SK-N-SH (cell line): ENCODE results near the gene CHST13. TPM values are rescaled to one million over a fixed set of nuclear protein-coding genes. Genes with fewer than 3 reads are reported as not detected.

ENCODE experiments used
- CTCF ChIA-PET: fragments of 300-600, 350-600 bp; formaldehyde crosslinking; extraction: SDS; loops from one replicate; lab custom pipeline; 2021; lab: Yijun Ruan, JAX
- POLR2A ChIA-PET: fragments of 350-600 bp; sonication (Branson Sonifier 250); formaldehyde crosslinking; extraction: SDS; loops from one replicate; lab custom pipeline; 2020; ENCODE audit warnings: antibody characterized with exemption, inconsistent platforms; lab: Yijun Ruan, JAX
- DNase-seq: peaks from one replicate; pipeline ENCODE4 v3.0.0; 2012
- H2AFZ ChIP-seq: fragments of 200-600 bp; sonication (generic); 2 replicates; pipeline ENCODE4 v1.8.1; 2016; ENCODE audit warnings: antibody characterized with exemption, mild to moderate bottlenecking, low read depth
- H3F3A ChIP-seq: fragments of 200-600 bp; sonication (generic); replicated peaks from 2 replicates; pipeline ENCODE3; 2016; ENCODE audit warnings: antibody characterized with exemption, mild to moderate bottlenecking; ENCODE audit not compliant: insufficient read depth
- H3K27ac ChIP-seq, 2 experiments: fragments of 200-500 bp in 1 of 2; fragments of 200-600 bp in 1 of 2; sonication (Bioruptor generic) in 1 of 2; sonication (generic), shearing (Covaris generic) in 1 of 2; 2 replicates each; pipeline versions ENCODE4 v1.5.1 to v1.6.1; 2014 to 2016; ENCODE audit warnings: low read depth in 2 of 2, inconsistent platforms in 1 of 2, low read length in 1 of 2, mild to moderate bottlenecking in 1 of 2, mixed read lengths in 1 of 2
- H3K27me3 ChIP-seq: fragments of 200-600 bp; sonication (generic), shearing (Covaris generic); 2 replicates; pipeline ENCODE4 v1.6.1; 2016; ENCODE audit warnings: mixed run types; ENCODE audit not compliant: insufficient read depth
- H3K36me3 ChIP-seq, 2 experiments: fragments of 200-500 bp in 1 of 2; fragments of 200-600 bp in 1 of 2; sonication (Bioruptor generic) in 1 of 2; sonication (generic) in 1 of 2; replicated peaks in 1 of 2; 2 replicates each; pipeline versions ENCODE3 to v1.5.1; 2014 to 2016; ENCODE audit warnings: low read length in 1 of 2, mild to moderate bottlenecking in 1 of 2; ENCODE audit not compliant: insufficient read depth in 2 of 2, control insufficient read depth in 1 of 2
- H3K4me1 ChIP-seq, 2 experiments: fragments of 200-500 bp in 1 of 2; fragments of 200-600 bp in 1 of 2; sonication (Bioruptor generic) in 1 of 2; sonication (generic), shearing (Covaris generic) in 1 of 2; 2 replicates each; pipeline versions ENCODE4 v1.5.1 to v1.6.1; 2014 to 2016; ENCODE audit warnings: low read depth in 1 of 2, low read length in 1 of 2, mixed run types in 1 of 2; ENCODE audit not compliant: insufficient read depth in 2 of 2, control insufficient read depth in 1 of 2
- H3K4me2 ChIP-seq: fragments of 200-600 bp; sonication (generic), shearing (Covaris generic); 2 replicates; pipeline ENCODE4 v1.6.1; 2017; ENCODE audit warnings: mixed run types
- H3K4me3 ChIP-seq, 2 experiments: fragments of 200-500 bp in 1 of 2; fragments of 200-600 bp in 1 of 2; sonication (Bioruptor generic) in 1 of 2; sonication (generic), shearing (Covaris generic) in 1 of 2; 2 replicates each; pipeline versions ENCODE4 v1.5.1 to v1.8.1; 2014 to 2016; ENCODE audit warnings: low read depth in 2 of 2, inconsistent platforms in 1 of 2, low read length in 1 of 2, mild to moderate bottlenecking in 1 of 2, mixed read lengths in 1 of 2, moderate library complexity in 1 of 2
- H3K79me2 ChIP-seq: fragments of 200-600 bp; sonication (generic); 2 replicates; pipeline ENCODE4 v1.8.1; 2017; ENCODE audit warnings: mild to moderate bottlenecking; ENCODE audit not compliant: insufficient read depth
- H3K9ac ChIP-seq: fragments of 200-600 bp; sonication (generic); 2 replicates; pipeline ENCODE4 v1.6.1; 2017; ENCODE audit warnings: mixed run types
- H3K9me2 ChIP-seq: fragments of 200-600 bp; sonication (generic); 2 replicates; pipeline ENCODE4 v1.6.1; 2017; ENCODE audit warnings: mixed run types
- H3K9me3 ChIP-seq: fragments of 200-600 bp; sonication (generic); 2 replicates; pipeline ENCODE4 v1.6.1; 2017; ENCODE audit warnings: mixed run types, mild to moderate bottlenecking, moderate library complexity
- H4K20me1 ChIP-seq: fragments of 200-600 bp; sonication (generic); 2 replicates; pipeline ENCODE4 v1.6.1; 2017; ENCODE audit warnings: mild to moderate bottlenecking, mixed run types; ENCODE audit not compliant: insufficient read depth
- GATA2 ChIP-seq: sonication (generic); formaldehyde crosslinking; IDR thresholded peaks from 2 replicates; pipeline ENCODE4 v1.5.0; 2020; ENCODE audit warnings: mild to moderate bottlenecking, missing genetic modification reagents
- JUND ChIP-seq: IDR thresholded peaks from 2 replicates; pipeline ENCODE4 v1.4.0; 2012
- MAX ChIP-seq: IDR thresholded peaks from 2 replicates; pipeline ENCODE4 v1.4.0; 2012; ENCODE audit warnings: low read depth
- MXI1 ChIP-seq: IDR thresholded peaks from 2 replicates; pipeline ENCODE4 v1.6.1; 2012; ENCODE audit warnings: mild to moderate bottlenecking, low read depth, low read length, improper control_type of control experiment
- PBX3 ChIP-seq: IDR thresholded peaks from 2 replicates; pipeline ENCODE4; 2012
- RCOR1 ChIP-seq: fragments of 150-350 bp; IDR thresholded peaks from 2 replicates; pipeline ENCODE4 v1.6.1; 2017; ENCODE audit warnings: antibody characterized with exemption, low read length
- SMC3 ChIP-seq: IDR thresholded peaks from 2 replicates; pipeline ENCODE4 v1.6.1; 2012; ENCODE audit warnings: low read depth, low read length, improper control_type of control experiment
- TEAD4 ChIP-seq: IDR thresholded peaks from 2 replicates; pipeline ENCODE4 v1.4.0; 2012; ENCODE audit warnings: mild to moderate bottlenecking, borderline replicate concordance; ENCODE audit not compliant: insufficient read depth
- YY1 ChIP-seq: IDR thresholded peaks from 2 replicates; pipeline ENCODE4 v1.4.0; 2012; ENCODE audit warnings: low read depth, mild to moderate bottlenecking
- WGBS: methylation state at CpG from one replicate; pipeline ENCODE4 v1.1.6; 2017; ENCODE audit warnings: low lambda C conversion rate; 5-methylcytosine and 5-hydroxymethylcytosine counted together
- polyA plus RNA-seq, 3 experiments: library from polyadenylated mRNA; depleted of rRNA; stranded (reverse); fragments of >200 nt; gene quantifications; 2 replicates each; pipeline ENCODE4 v1.2.3, GENCODE V29; 2012
- TF ChIP-seq, protein P1 (sequence below): fragments of 150-350 bp; IDR thresholded peaks from 2 replicates; pipeline ENCODE4 v1.6.1; 2017; ENCODE audit warnings: antibody characterized with exemption, low read length, low read depth, borderline replicate concordance

The CHST13 gene
- polyA plus RNA-seq, 1 of the 3 experiments (the other 2 are of a cell fraction) = 0.41 TPM

GRCh38 chr3:126538316-126538715 lies 14.4 kb downstream of the CHST13 start:
- Histone ChIP-seq H3K9me2 (no peaks in the 10 kb centered on the region), H3K4me2 (no peak overlapping the region), H3K79me2 (no peaks in the 10 kb centered on the region), H2AFZ (no peak overlapping the region), H3K9ac (no peak overlapping the region), H3F3A (peaks cover 8% of the 10 kb centered on the region), H3K9me3 (no peaks in the 10 kb centered on the region), H3K4me3 (no peak overlapping the region), H3K27me3 (peaks cover 16% of the 10 kb centered on the region; the same call in 1 of the 2 replicates), H4K20me1 (no peaks in the 10 kb centered on the region), H3K27ac (no peak overlapping the region), H3K36me3 (no peaks in the 10 kb centered on the region), H3K4me1 (peaks cover 5 to 6% of the 10 kb centered on the region in 2 experiments; a peak in 2 of 4 replicates)
- TF ChIP-seq SMC3 (no peak), JUND (no peak), GATA2 (no peak), TEAD4 (no peak), RCOR1 (no peak), MXI1 (no peak), PBX3 (no peak), MAX (no peak)
- TF ChIP-seq, protein P1, sequence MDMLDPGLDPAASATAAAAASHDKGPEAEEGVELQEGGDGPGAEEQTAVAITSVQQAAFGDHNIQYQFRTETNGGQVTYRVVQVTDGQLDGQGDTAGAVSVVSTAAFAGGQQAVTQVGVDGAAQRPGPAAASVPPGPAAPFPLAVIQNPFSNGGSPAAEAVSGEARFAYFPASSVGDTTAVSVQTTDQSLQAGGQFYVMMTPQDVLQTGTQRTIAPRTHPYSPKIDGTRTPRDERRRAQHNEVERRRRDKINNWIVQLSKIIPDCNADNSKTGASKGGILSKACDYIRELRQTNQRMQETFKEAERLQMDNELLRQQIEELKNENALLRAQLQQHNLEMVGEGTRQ = no peak
- ChIA-PET CTCF (interaction anchor here (0.9 to 1.4 kb wide), 4 partner anchors 12 to 1010 kb away, joined by 3 to 8 read pairs (median 4); partner anchors contain the start of gene CHST13), POLR2A (no interaction called here)
- DNase-seq = no peak
- 29% methylated on average over 4 of the region's 9 CpGs for WGBS

GRCh38 chr3:126538966-126539365 lies 15.0 kb downstream of the CHST13 start:
- H3K9me3 ChIP-seq = no peaks in the 10 kb centered on the region
- WGBS = 38% methylated on average over 5 of the region's 5 CpGs
- no peak for TF ChIP-seq MAX
- no peak for TF ChIP-seq YY1
- TF ChIP-seq, all 33 proteins: peak for 0
- H3K4me3 ChIP-seq = no peak overlapping the region
- no peak overlapping the region for H3K27ac ChIP-seq
- H3K4me2 ChIP-seq = no peak overlapping the region
- H3K27me3 ChIP-seq = peaks cover 13% of the 10 kb centered on the region; the same call in 1 of the 2 replicates
- H3F3A ChIP-seq = peaks cover 8% of the 10 kb centered on the region
- H3K79me2 ChIP-seq = no peaks in the 10 kb centered on the region
- ChIA-PET POLR2A (no interaction called here), CTCF (interaction anchor here (1.4 kb wide), 2 partner anchors 13 to 17 kb away, joined by 4 to 8 read pairs; no protein-coding TSS in a partner anchor)
- no peak overlapping the region for H3K9ac ChIP-seq
- H3K4me1 ChIP-seq = peaks cover 5 to 6% of the 10 kb centered on the region in 2 experiments; a peak in 2 of 4 replicates
- no peak for DNase-seq
- H3K9me2 ChIP-seq = no peaks in the 10 kb centered on the region
- no peaks in the 10 kb centered on the region for H3K36me3 ChIP-seq
- H2AFZ ChIP-seq = no peak overlapping the region
- H4K20me1 ChIP-seq = no peaks in the 10 kb centered on the region
